GM19372 (cell line): ENCODE results near the gene KDR.

Experiments used
- ATAC-seq: cut with Tn5 transposase; IDR thresholded peaks from one replicate; pipeline ENCODE4 v1.9.1; 2021; ENCODE audit warnings: mild to moderate bottlenecking, low read depth, moderate library complexity; ENCODE audit not compliant: unreplicated experiment

The KDR gene

GRCh38 chr4:55125087-55125721 lies at the start of gene KDR:
KDR (minus strand) TSS chr4:55125595; CDS start chr4:55125293, 302 bp downstream.
- no peak for ATAC-seq

- no peak for ATAC-seq
Measured at GRCh38 chr4:55173580-55173979, 48.2 kb upstream of the KDR start.

GRCh38 chr4:55172694-55173287 lies 47.4 kb upstream of the KDR start:
- ATAC-seq, result no peak

- ATAC-seq, result no peak
Measured at GRCh38 chr4:55170462-55170861, 45.1 kb upstream of the KDR start.

GRCh38 chr4:55169352-55169961 lies 44.1 kb upstream of the KDR start:
- ATAC-seq, result no peak

GRCh38 chr4:55162396-55162795 lies 37.0 kb upstream of the KDR start:
- no peak for ATAC-seq

- ATAC-seq, result no peak
Measured at GRCh38 chr4:55161739-55162138, 36.3 kb upstream of the KDR start.

- ATAC-seq, result no peak
Measured at GRCh38 chr4:55159851-55160250, 34.5 kb upstream of the KDR start.

- ATAC-seq, result no peak
Measured at GRCh38 chr4:55158957-55159356, 33.6 kb upstream of the KDR start.

GRCh38 chr4:55157559-55158277 lies 32.3 kb upstream of the KDR start:
- no peak for ATAC-seq

- no peak for ATAC-seq
Measured at GRCh38 chr4:55154933-55155332, 29.5 kb upstream of the KDR start.

GRCh38 chr4:55154290-55154880 lies 29.0 kb upstream of the KDR start:
- ATAC-seq, result no peak

GRCh38 chr4:55143858-55144257 lies 18.5 kb upstream of the KDR start:
- ATAC-seq, result no peak

GRCh38 chr4:55138367-55138766 lies 13.0 kb upstream of the KDR start:
- no peak for ATAC-seq

GRCh38 chr4:55136634-55137033 lies 11.2 kb upstream of the KDR start:
- ATAC-seq, result no peak

- ATAC-seq, result no peak
Measured at GRCh38 chr4:55133951-55134350, 8.6 kb upstream of the KDR start.

GRCh38 chr4:55132775-55133174 lies 7.4 kb upstream of the KDR start:
- no peak for ATAC-seq

GRCh38 chr4:55127521-55127920 lies 2.1 kb upstream of the KDR start:
- ATAC-seq, result no peak

- no peak for ATAC-seq
Measured at GRCh38 chr4:55127053-55127452, 1.7 kb upstream of the KDR start.

GRCh38 chr4:55125763-55126541 lies 557 bp upstream of the KDR start:
- no peak for ATAC-seq
